B cell (primary cell): ENCODE results near the gene BRICD5. TPM values are rescaled to one million over a fixed set of nuclear protein-coding genes. Genes with fewer than 3 reads are reported as not detected.

Experiments used
- ATAC-seq: fragments of 200-7000 bp; cut with Tn5 transposase; one replicate; pipeline ENCODE4 v1.10.0; 2021; ENCODE audit warnings: low read depth, mild to moderate bottlenecking, moderate number of reproducible peaks, moderate library complexity
- CTCF ChIA-PET: fragments of 350-600 bp; sonication (Branson Sonifier 250); formaldehyde crosslinking; loops from one replicate; lab custom pipeline; 2021; ENCODE audit warnings: antibody characterized with exemption, inconsistent platforms; lab: Charles Lee
- POLR2A ChIA-PET: fragments of 350-600 bp; sonication (Branson Sonifier 250); formaldehyde crosslinking; loops from one replicate; lab custom pipeline; 2021; ENCODE audit warnings: antibody characterized with exemption; lab: Charles Lee
- DNase-seq: peaks from one replicate; pipeline ENCODE4 v3.0.0; 2013
- H2AFZ ChIP-seq: 2 replicates; pipeline ENCODE4 v1.6.1; 2012; ENCODE audit warnings: mild to moderate bottlenecking, low read depth, low read length; ENCODE audit not compliant: insufficient read depth, poor library complexity, severe bottlenecking
- H3K27ac ChIP-seq, 2 donors: 1 replicate in 1 of 2; 2 replicates in 1 of 2; pipeline ENCODE4 v1.5.1; 2012 to 2013; ENCODE audit warnings: low read length in 2 of 2, mild to moderate bottlenecking in 2 of 2, moderate library complexity in 1 of 2
- H3K27me3 ChIP-seq, 4 experiments: fragments of 200-600 bp in 1 of 4; sonication (generic) in 1 of 4; replicated peaks in 1 of 4; 1 replicate in 2 of 4; 2 replicates in 2 of 4; pipeline versions ENCODE4 v1.6.1 to v1.7.0; 2013 to 2016; ENCODE audit warnings: low read length in 3 of 4, mild to moderate bottlenecking in 2 of 4, mixed read lengths in 1 of 4, moderate library complexity in 1 of 4; ENCODE audit not compliant: insufficient read depth in 4 of 4, control insufficient read depth in 3 of 4; ENCODE audit errors: control extremely low read depth in 1 of 4
- H3K36me3 ChIP-seq, 2 experiments: replicated peaks in 1 of 2; 1 replicate in 1 of 2; 2 replicates in 1 of 2; pipeline versions ENCODE4 v1.6.1 to v1.7.1; 2013; ENCODE audit warnings: low read length in 1 of 2; ENCODE audit not compliant: insufficient read depth in 2 of 2, control insufficient read depth in 1 of 2; ENCODE audit errors: control extremely low read depth in 1 of 2, extremely low read depth in 1 of 2
- H3K4me1 ChIP-seq, 2 donors: fragments of 200-600 bp in 1 of 2; sonication (generic) in 1 of 2; 1 replicate in 1 of 2; 2 replicates in 1 of 2; pipeline versions ENCODE4 v1.5.1 to v1.6.1; 2013 to 2017; ENCODE audit warnings: low read length in 2 of 2; ENCODE audit not compliant: control insufficient read depth in 2 of 2, insufficient read depth in 2 of 2
- H3K4me2 ChIP-seq: replicated peaks from 2 replicates; pipeline ENCODE3; 2012; ENCODE audit warnings: mild to moderate bottlenecking, low read depth, low read length; ENCODE audit not compliant: poor library complexity, severe bottlenecking
- H3K4me3 ChIP-seq, 5 experiments: fragments of 200-600 bp in 1 of 5; sonication (generic) in 1 of 5; 1 replicate in 3 of 5; 2 replicates in 2 of 5; pipeline versions ENCODE4 v1.5.1 to v1.7.0; 2011 to 2016; ENCODE audit warnings: low read length in 4 of 5, mild to moderate bottlenecking in 4 of 5, low read depth in 2 of 5, control low read depth in 1 of 5, moderate library complexity in 1 of 5; ENCODE audit not compliant: insufficient read depth in 1 of 5; ENCODE audit errors: control extremely low read depth in 1 of 5, extremely low read depth in 1 of 5
- H3K79me2 ChIP-seq: fragments of 200-600 bp; sonication (generic); one replicate; pipeline ENCODE4 v1.6.0; 2016; ENCODE audit warnings: low read length; ENCODE audit not compliant: control insufficient read depth, insufficient read depth
- H3K9ac ChIP-seq: fragments of 200-600 bp; sonication (generic); 2 replicates; pipeline ENCODE4 v1.6.1; 2017; ENCODE audit warnings: mild to moderate bottlenecking, low read length, moderate library complexity
- H3K9me3 ChIP-seq, 3 donors: one replicate each; pipeline versions ENCODE4 v1.6.1 to v1.7.1; 2013; ENCODE audit warnings: low read length in 2 of 3; ENCODE audit not compliant: control insufficient read depth in 2 of 3, insufficient read depth in 1 of 3; ENCODE audit errors: control extremely low read depth in 1 of 3
- H4K20me1 ChIP-seq: 2 replicates; pipeline ENCODE4 v1.6.0; 2012; ENCODE audit warnings: mild to moderate bottlenecking, low read length; ENCODE audit not compliant: insufficient read depth, control insufficient read depth, poor library complexity, severe bottlenecking
- H3K27ac Mint-ChIP-seq: one replicate; pipeline ENCODE4 v1.8.0; 2021; ENCODE audit warnings: mixed read lengths
- H3K27me3 Mint-ChIP-seq: one replicate; pipeline ENCODE4 v1.8.0; 2021; ENCODE audit warnings: mixed read lengths
- H3K4me1 Mint-ChIP-seq: one replicate; pipeline ENCODE4 v1.8.0; 2021; ENCODE audit warnings: mixed read lengths
- H3K4me3 Mint-ChIP-seq: one replicate; pipeline ENCODE4 v1.8.0; 2021; ENCODE audit warnings: mixed read lengths
- H3K9me3 Mint-ChIP-seq: one replicate; pipeline ENCODE4 v1.8.0; 2022; ENCODE audit warnings: mixed read lengths; ENCODE audit not compliant: insufficient read depth
- CTCF ChIP-seq: fragments of 200-600 bp; IDR thresholded peaks from one replicate; pipeline ENCODE4 v1.8.0; 2022; ENCODE audit warnings: antibody characterized with exemption, mild to moderate bottlenecking
- EZH2 ChIP-seq: IDR thresholded peaks from 2 replicates; pipeline ENCODE4 v1.6.1; 2012; ENCODE audit warnings: borderline replicate concordance, low read depth, mild to moderate bottlenecking, moderate library complexity, low read length; ENCODE audit not compliant: insufficient read depth, poor library complexity, severe bottlenecking
- WGBS: methylation state at CpG from one replicate; pipeline ENCODE4 v1.1.5; 2013; ENCODE audit warnings: missing lambda C conversion rate; ENCODE audit not compliant: insufficient coverage; 5-methylcytosine and 5-hydroxymethylcytosine counted together
- intact Hi-C: fragments of 100-400 bp; cut with micrococcal nuclease; formaldehyde crosslinking; loops from one replicate; pipeline ENCODE4 v1.10.0; 2022
- polyA plus RNA-seq: library from polyadenylated mRNA; depleted of rRNA; stranded (reverse); fragments of >200 nt; gene quantifications from 2 replicates; pipeline ENCODE4 v1.2.3, GENCODE V29; 2012
- total RNA-seq, 2 donors: library from RNA; stranded (reverse); fragments of 120-200 nt in 1 of 2; gene quantifications; 1 replicate in 1 of 2; 2 replicates in 1 of 2; pipeline versions ENCODE4 v1.2.3 to v1.2.4, GENCODE V29; 2013 to 2022

Gene BRICD5
- total and polyA plus RNA-seq, 2 donors (not counting 1 experiment from before 2014, with no cell fraction given), result 11.9 to 18.3 TPM

GRCh38 chr16:2213817-2214718 lies 3.4 kb upstream of the BRICD5 start:
- TF ChIP-seq EZH2 (no peak), CTCF (no peak)
- ChIA-PET POLR2A (interaction anchor here (0.7 to 1.7 kb wide), 3 partner anchors 7 to 59 kb away, joined by 4 to 7 read pairs (median 4); partner anchors contain the start of gene TRAF7), CTCF (interaction anchor here (0.7 kb wide), 2 partner anchors 19 to 35 kb away, joined by 3 to 4 read pairs; no protein-coding TSS in a partner anchor)
- no peak overlapping the region for H3K27ac ChIP-seq
- DNase-seq (no peak), ATAC-seq (no peak)
- intact Hi-C loops, result loop anchor here (2.0 kb wide), 2 partner anchors 55 to 59 kb away; partner anchors contain the start of genes RNPS1 and TRAF7
- H3K36me3 ChIP-seq, result peaks cover 0 to 14% of the 10 kb centered on the region in 2 experiments
- H3K9me3 Mint-ChIP-seq, result no peaks in the 10 kb centered on the region
- peak overlapping the region; percentile 72 for H3K9ac ChIP-seq
- peaks cover 16% of the 10 kb centered on the region for H3K4me1 Mint-ChIP-seq
- peaks cover 11% of the 10 kb centered on the region for H4K20me1 ChIP-seq
- no peak overlapping the region for H3K27ac Mint-ChIP-seq
- H3K4me3 Mint-ChIP-seq, result peak overlapping the region; percentile 78
- 2% methylated on average over 98 of the region's 98 CpGs for WGBS
- peak overlapping the region; percentile 79 for H2AFZ ChIP-seq
- H3K27me3 Mint-ChIP-seq, result no peaks in the 10 kb centered on the region
- H3K4me1 ChIP-seq, result peaks cover 10 to 18% of the 10 kb centered on the region in 2 donors
- H3K4me2 ChIP-seq, result peak overlapping the region; percentile 97
- no peaks in the 10 kb centered on the region for H3K9me3 ChIP-seq
- H3K4me3 ChIP-seq, result peak overlapping the region; percentile 17 to 69 (median 57)
- H3K27me3 ChIP-seq, result no peaks in the 10 kb centered on the region
- peaks cover 6% of the 10 kb centered on the region for H3K79me2 ChIP-seq
